SKM-1 treated with dmso at 0.1 percent for 144 hours (cell line): ENCODE data around the gene TTC17.
"Not testable (repeated sequence)": the region's sequence is repeated elsewhere in the genome, so short reads cannot be mapped to it uniquely, and the experiment has no call there.

Experiments
- DNase-seq: peaks from one replicate; lab custom pipeline; 2025; ENCODE audit not compliant: unreplicated experiment; lab: John Stamatoyannopoulos, UW

Gene TTC17

GRCh38 chr11:43378897-43379296 is 20.2 kb downstream of the TTC17 start:
- no peak for DNase-seq

DNA sequence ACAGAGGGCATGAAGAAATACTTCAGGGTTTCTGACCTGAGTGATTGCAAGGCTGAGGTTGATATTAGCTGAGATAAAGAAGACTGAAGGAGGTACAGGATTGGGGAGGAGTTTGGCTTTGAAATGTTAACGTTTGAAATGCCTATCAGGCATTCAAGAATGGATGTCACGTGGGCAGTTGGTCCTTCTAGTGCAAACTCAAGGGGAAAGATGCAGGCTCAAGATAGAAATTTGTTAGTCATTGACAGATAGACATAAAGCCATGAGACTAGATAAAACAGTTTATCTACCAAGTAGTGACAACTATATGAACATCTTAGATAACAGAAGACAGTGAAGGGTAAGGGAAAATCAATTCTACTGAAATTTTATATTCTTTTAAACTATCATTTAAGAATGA is 23.1 kb downstream of the TTC17 start:
- DNase-seq = no peak

- no peak for DNase-seq
Observed at GRCh38 chr11:43382614-43383013, 23.9 kb downstream of the TTC17 start.

GRCh38 chr11:43384393-43384792 is 25.7 kb downstream of the TTC17 start:
- DNase-seq = no peak

DNA sequence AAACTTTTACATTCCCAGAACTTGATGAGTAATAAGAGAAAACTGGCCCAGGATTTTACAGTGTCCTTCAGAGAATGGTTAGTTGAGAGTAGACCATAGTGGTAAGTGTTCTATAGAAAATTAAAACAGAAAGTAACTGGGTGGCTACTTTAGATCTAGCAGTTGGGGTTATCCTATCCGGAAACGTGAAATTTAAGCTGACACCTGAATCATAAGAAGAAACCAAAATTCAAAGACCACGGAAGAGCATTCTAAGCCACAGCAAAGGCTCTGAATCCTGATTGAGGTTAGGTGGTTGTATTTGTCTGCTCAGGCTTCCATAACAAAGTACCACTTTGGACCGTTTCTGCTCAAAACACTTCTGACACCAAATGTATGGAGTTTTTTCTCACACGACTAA is 34.0 kb downstream of the TTC17 start:
- no peak for DNase-seq

GRCh38 chr11:43393765-43394355 is 35.1 kb downstream of the TTC17 start:
- no peak for DNase-seq

- DNase-seq = no peak
Observed at GRCh38 chr11:43396617-43397016, 37.9 kb downstream of the TTC17 start.

DNA sequence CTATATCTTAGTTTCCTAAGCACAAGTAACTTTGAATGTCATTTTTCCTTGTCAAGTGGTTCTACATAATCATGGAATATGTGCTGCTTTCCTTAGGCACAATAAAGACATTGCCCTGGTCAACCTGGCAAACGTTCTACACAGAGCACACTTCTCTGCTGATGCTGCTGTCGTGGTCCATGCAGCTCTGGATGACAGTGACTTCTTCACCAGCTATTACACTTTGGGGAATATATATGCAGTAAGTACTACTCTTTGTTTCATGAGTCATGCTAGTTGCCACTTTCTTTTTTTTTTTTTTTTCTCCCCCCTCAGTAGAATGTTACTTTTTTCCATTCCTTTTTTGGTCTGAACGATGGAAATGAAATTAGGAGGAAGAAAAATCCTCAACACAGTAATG is 38.5 kb downstream of the TTC17 start:
- DNase-seq = no peak

GRCh38 chr11:43399983-43400630 is 41.4 kb downstream of the TTC17 start:
- DNase-seq = no peak

- DNase-seq = no peak
Observed at GRCh38 chr11:43401252-43401651, 42.5 kb downstream of the TTC17 start.

GRCh38 chr11:43401811-43402210 is 43.1 kb downstream of the TTC17 start:
- DNase-seq = not testable (repeated sequence)

GRCh38 chr11:43403357-43404231 is 44.9 kb downstream of the TTC17 start:
- no peak for DNase-seq

- DNase-seq = no peak
Observed at GRCh38 chr11:43404406-43404805, 45.7 kb downstream of the TTC17 start.

GRCh38 chr11:43404836-43405479 is 46.2 kb downstream of the TTC17 start:
- DNase-seq = no peak

GRCh38 chr11:43408277-43408676 is 49.6 kb downstream of the TTC17 start:
- DNase-seq = no peak

DNA sequence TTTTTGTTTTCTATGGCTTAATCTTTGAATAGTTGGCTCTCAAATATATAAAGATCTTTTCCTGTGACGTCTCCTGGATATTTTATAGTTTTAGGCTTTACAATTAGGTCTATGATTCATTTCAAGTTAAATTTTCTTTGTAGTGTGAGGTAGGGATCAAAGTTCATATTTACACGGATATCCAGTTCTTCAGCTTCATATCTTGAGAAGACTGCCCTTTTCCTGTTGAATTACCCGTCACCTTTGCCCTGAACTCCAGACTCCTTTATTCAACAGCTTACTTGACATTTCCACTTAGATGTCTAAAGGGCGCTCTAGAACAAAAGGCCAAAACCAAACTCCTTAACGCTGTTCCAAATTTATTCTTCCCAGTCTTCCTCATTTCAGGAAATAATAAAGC is 51.7 kb downstream of the TTC17 start:
- no peak for DNase-seq

GRCh38 chr11:43418197-43418596 is 59.5 kb downstream of the TTC17 start:
- DNase-seq = no peak

GRCh38 chr11:43419460-43419859 is 60.7 kb downstream of the TTC17 start:
- DNase-seq = peak; percentile 36

GRCh38 chr11:43427971-43428370 is 69.3 kb downstream of the TTC17 start:
- DNase-seq = no peak

- DNase-seq = not testable (repeated sequence)
Observed at GRCh38 chr11:43430916-43431315, 72.2 kb downstream of the TTC17 start.

DNA sequence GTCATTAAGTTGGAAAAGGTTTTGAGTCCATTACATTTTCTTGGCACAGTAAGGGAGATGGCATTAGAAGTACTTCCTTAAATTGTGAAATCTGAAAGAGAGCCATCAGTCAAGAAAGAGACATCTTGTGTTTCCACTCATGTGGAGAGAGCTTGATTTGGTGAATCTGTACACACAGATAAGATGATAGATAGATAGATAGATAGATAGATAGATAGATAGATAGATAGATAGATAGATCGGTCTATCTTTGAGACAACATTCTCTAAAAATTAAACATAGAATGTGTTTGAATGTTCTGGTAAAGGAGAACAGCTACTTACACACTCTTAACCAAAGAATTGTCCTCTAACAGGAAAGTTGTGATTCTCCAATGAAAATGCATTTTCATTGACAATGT is 76.2 kb downstream of the TTC17 start:
- no peak for DNase-seq

DNA sequence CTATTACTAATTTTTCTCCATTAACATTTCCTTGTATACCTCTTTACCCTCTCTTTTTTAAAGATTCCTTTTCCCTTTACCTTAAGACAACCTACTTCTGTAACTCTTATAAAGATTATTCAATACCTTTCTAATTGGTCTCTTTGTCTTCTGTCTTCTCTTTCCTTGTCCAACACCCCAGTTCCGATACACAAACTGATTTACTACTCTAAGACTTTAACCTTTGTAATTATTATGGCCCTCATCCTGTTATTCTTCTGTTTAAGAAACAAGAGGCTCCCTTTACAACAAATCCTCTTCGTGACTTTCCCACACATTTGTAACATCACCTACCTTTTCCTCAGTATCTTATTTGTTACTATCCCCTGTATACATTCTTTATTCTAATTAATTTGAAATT is 81.8 kb downstream of the TTC17 start:
- DNase-seq = no peak
